ENCODE measurements around the gene ASB13. TPM values are rescaled to one million over a fixed set of nuclear protein-coding genes. Genes with fewer than 3 reads are reported as not detected.

ASB13 gene
- total and polyA plus RNA-seq, 7 donors: 13.2 to 52.0 (median 23.5) TPM

DNA sequence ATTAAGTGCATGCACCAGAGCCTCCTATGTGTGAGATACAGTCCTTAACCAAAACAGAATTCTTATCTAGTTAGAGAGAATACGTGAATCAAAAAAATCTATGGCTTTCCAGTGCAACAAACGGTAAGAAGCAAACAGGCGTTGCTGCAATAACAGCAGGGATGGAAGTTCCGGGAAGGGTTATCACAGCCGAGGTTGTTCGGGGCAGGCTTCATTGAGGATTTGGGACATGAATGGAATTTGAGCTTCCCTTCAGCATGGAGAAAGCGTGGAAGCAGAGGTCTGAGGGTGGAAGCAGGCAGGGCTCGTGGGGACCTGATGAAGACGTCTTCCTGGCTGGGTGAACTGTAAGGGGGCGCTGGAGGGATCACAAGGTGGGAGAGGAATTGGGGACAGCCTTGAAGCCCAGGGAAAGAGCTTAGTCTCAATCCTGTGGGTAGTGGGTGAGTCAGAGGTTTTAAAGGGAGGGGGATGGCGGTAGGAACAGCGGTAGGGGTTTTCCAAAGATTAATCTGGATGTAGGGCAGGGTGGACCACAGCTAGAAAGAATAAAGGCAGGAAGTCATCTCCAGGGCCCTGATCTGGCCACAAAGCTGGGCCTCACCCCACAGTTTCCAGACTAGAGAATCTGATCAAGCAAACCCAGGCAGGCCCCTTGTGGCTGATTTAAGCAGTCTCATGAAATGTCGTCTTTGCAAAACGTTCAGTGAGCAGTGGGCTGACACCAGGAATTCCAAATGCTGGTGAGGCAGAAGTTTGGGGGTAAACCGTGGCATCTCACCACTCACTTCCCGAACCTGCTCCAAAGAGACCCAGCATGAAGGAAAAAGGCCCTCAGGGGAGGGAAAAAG lies 76.5 kb downstream of the ASB13 start:
- no peaks in the 10 kb centered on the region for H3K36me3 ChIP-seq
- H3K4me1 ChIP-seq: peaks cover 0 to 26% (median 20%) of the 10 kb centered on the region in 4 donors
- no peaks in the 10 kb centered on the region for H3K9me3 ChIP-seq
- no peak overlapping the region for H3K4me3 ChIP-seq
- DNase-seq: no peak
- intact Hi-C loops (cut with DNase I): no loop called here
- no peaks in the 10 kb centered on the region for H3K27me3 ChIP-seq
- WGBS, 2 donors: 87 to 88% methylated on average over 16 of the region's 16 CpGs
- no peak overlapping the region for H3K27ac ChIP-seq
- TF ChIP-seq EP300 (IDR thresholded peaks at IDR 0.05) (no peak), POLR2A (IDR thresholded peaks at IDR 0.05) (no peak), POLR2AphosphoS5 (IDR thresholded peaks at IDR 0.05) (no peak)
- TF ChIP-seq, protein P1, sequence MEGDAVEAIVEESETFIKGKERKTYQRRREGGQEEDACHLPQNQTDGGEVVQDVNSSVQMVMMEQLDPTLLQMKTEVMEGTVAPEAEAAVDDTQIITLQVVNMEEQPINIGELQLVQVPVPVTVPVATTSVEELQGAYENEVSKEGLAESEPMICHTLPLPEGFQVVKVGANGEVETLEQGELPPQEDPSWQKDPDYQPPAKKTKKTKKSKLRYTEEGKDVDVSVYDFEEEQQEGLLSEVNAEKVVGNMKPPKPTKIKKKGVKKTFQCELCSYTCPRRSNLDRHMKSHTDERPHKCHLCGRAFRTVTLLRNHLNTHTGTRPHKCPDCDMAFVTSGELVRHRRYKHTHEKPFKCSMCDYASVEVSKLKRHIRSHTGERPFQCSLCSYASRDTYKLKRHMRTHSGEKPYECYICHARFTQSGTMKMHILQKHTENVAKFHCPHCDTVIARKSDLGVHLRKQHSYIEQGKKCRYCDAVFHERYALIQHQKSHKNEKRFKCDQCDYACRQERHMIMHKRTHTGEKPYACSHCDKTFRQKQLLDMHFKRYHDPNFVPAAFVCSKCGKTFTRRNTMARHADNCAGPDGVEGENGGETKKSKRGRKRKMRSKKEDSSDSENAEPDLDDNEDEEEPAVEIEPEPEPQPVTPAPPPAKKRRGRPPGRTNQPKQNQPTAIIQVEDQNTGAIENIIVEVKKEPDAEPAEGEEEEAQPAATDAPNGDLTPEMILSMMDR (IDR thresholded peaks at IDR 0.05): no peak

DNA sequence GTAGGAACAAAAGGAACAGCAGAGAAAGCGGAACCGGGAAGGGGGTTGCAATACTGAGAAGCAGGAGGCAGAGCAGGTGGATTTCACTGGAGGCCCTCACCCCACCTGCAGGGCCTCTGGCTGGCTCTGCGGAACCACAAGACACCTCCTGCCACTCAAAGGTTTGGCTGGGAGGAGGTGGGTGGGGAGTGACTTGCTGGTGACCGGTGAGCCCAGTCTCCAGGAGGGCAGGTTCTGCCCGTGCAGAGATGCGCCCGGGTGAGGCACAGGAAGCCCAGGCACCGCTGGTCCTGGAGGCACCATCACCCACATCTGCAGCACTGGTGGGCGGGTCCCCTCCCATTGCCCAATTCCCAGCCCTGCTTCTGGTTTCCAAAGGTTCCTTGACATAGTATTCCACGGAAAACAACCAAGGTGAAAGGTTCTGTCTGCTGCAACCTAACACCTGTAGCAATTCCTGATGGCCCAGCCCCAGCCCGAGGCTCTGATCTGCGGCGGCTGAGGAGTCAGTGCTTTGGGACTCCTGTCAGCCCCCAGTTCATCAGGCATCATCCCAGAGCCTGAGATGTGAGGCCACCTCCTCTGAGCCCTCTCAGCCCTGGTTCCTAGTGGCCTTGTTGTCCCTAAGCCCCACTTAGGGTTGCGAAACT lies 77.3 kb downstream of the ASB13 start:
- no peaks in the 10 kb centered on the region for H3K27me3 ChIP-seq
- DNase-seq: no peak
- TF ChIP-seq, protein P1 (IDR thresholded peaks at IDR 0.05): no peak
- TF ChIP-seq POLR2A (IDR thresholded peaks at IDR 0.05): no peak
- TF ChIP-seq EP300 (IDR thresholded peaks at IDR 0.05): no peak
- TF ChIP-seq POLR2AphosphoS5 (IDR thresholded peaks at IDR 0.05): no peak
- no peak overlapping the region for H3K4me3 ChIP-seq
- no peak overlapping the region for H3K27ac ChIP-seq
- intact Hi-C loops (cut with DNase I): no loop called here
- 87 to 90% methylated on average over 14 of the region's 14 CpGs for WGBS, 2 donors
- peaks cover 0 to 26% (median 20%) of the 10 kb centered on the region in 4 donors for H3K4me1 ChIP-seq
- H3K9me3 ChIP-seq: no peaks in the 10 kb centered on the region
- H3K36me3 ChIP-seq: no peaks in the 10 kb centered on the region

Small RNA genes within 50 kb of the gene (small RNA-seq; reads per million reads assigned to genes)
- gene AL365356.2 (0 reads per million in 3 donors), gene RN7SL445P (0 reads per million in 3 donors)

Other genes with a start within 250 kb of the ASB13 start
- not detected for gene CALML5, start 167.0 kb downstream of the ASB13 start, total RNA-seq
- gene CALML5, start 167.0 kb downstream of the ASB13 start, polyA plus RNA-seq: not detected
- not detected for gene CALML3, start 141.6 kb downstream of the ASB13 start, total RNA-seq
- gene CALML3, start 141.6 kb downstream of the ASB13 start, polyA plus RNA-seq: under 1 TPM in 1 of 3 donors, not detected in 2; 0.15 TPM
- 10 to 100 TPM; 56.6 to 66.7 (median 58.8) TPM for gene TASOR2, start 18.2 kb upstream of the ASB13 start, total RNA-seq
- 10 to 100 TPM in 1 of 3 donors, 1 to 10 TPM in 2; 3.5 to 12.7 (median 4.8) TPM for gene TASOR2, start 18.2 kb upstream of the ASB13 start, polyA plus RNA-seq
- gene GDI2, start 146.8 kb upstream of the ASB13 start, total RNA-seq: 100 to 1,000 TPM; 178 to 208 (median 205) TPM
- gene GDI2, start 146.8 kb upstream of the ASB13 start, polyA plus RNA-seq: 100 to 1,000 TPM; 179 to 238 (median 201) TPM
- gene ANKRD16, start 223.3 kb upstream of the ASB13 start, total RNA-seq: 10 to 100 TPM in 1 of 4 donors, 1 to 10 TPM in 3; 8.6 to 11.4 (median 9.4) TPM
- gene ANKRD16, start 223.3 kb upstream of the ASB13 start, polyA plus RNA-seq: 1 to 10 TPM; 1.6 to 6.1 (median 5.4) TPM
- 10 to 100 TPM; 68.7 to 85.9 (median 80.4) TPM for gene FBH1, start 223.6 kb upstream of the ASB13 start, total RNA-seq
- 10 to 100 TPM; 31.2 to 52.0 (median 49.2) TPM for gene FBH1, start 223.6 kb upstream of the ASB13 start, polyA plus RNA-seq

Measured in sigmoid colon (tissue), 7 donors.